Measurements from ENCODE around the gene DESI1.

Gene DESI1

GRCh38 chr22:41557401-41558240, 63.2 kb downstream of the DESI1 start:
- no peak for DNase-seq (ENCODE audit: low read depth)

GRCh38 chr22:41556561-41556960, 64.3 kb downstream of the DESI1 start:
- DNase-seq (ENCODE audit: low read depth): no peak

- no peak for DNase-seq (ENCODE audit: low read depth)
These were observed 65.4 kb downstream of the DESI1 start for GRCh38 chr22:41555325-41555982.

DNA sequence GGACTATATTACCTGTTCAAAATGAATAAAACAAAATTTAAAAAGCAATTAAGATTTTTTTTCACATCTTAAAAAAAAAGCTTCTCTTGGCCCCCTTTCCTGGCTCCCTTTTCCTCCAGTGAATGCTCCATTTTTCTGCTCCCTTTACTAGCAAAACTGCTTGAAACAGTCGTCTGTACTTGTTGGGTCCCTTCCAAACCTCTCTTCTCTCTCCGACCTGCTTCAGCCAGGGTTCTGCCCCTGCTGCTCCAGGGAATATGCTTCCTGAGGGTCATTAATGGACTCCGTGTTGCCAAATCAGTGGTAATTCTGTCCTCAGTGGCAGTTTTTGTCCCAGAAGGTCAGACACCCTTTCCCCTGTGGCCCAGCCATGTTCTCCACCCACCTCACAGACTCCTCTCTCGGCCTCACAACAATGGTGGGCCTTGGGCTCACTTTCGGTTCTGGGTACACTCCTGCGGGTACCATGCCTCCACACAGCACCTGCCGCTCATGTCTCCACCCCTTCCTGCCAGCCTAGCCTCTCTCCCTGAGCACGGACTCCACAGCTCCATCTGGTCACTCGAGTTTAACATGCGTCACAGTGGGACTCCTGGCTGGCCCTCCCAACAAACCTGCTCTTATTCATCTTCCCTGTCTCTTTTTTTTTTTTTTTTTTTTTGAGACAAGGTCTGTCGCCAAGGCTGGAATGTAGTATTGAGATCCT, 68.8 kb downstream of the DESI1 start:
- no peak for DNase-seq (ENCODE audit: low read depth)

GRCh38 chr22:41550952-41551491, 69.8 kb downstream of the DESI1 start:
- no peak for DNase-seq (ENCODE audit: low read depth)

- no peak for DNase-seq (ENCODE audit: low read depth)
These were observed 72.0 kb downstream of the DESI1 start for GRCh38 chr22:41548830-41549211.
